Neural cell (in vitro differentiated cells): ENCODE results near the gene KIF16B. TPM values are rescaled to one million over a fixed set of nuclear protein-coding genes. Genes with fewer than 3 reads are reported as not detected.

ENCODE experiments used
- H2AFZ ChIP-seq: fragments of 200-600, 300-800 bp; sonication (generic), shearing (Covaris generic); 2 replicates; pipeline ENCODE4 v1.6.0; 2014; ENCODE audit warnings: low read depth, mild to moderate bottlenecking, antibody characterized with exemption, low read length, moderate library complexity
- H3F3A ChIP-seq: fragments of 200-600 bp; shearing (Covaris generic); 2 replicates; pipeline ENCODE4 v1.6.1; 2016; ENCODE audit warnings: mild to moderate bottlenecking, moderate library complexity, mixed read lengths, antibody characterized with exemption, low read length; ENCODE audit not compliant: insufficient read depth, poor library complexity, severe bottlenecking
- H3K27ac ChIP-seq: fragments of 200-600, 300-800 bp; sonication (generic), shearing (Covaris generic); 2 replicates; pipeline ENCODE4 v1.5.1; 2014; ENCODE audit warnings: mild to moderate bottlenecking, low read length, moderate library complexity
- H3K27me3 ChIP-seq: fragments of 300-800, 200-600 bp; sonication (generic), shearing (Covaris generic); 2 replicates; pipeline ENCODE4 v1.6.0; 2014; ENCODE audit warnings: mild to moderate bottlenecking, low read depth, low read length, moderate library complexity; ENCODE audit not compliant: insufficient read depth
- H3K36me3 ChIP-seq: fragments of 300-800, 200-600 bp; sonication (generic), shearing (Covaris generic); 2 replicates; pipeline ENCODE4 v1.5.1; 2014; ENCODE audit warnings: mild to moderate bottlenecking, antibody characterized with exemption, low read length, moderate library complexity; ENCODE audit not compliant: insufficient read depth
- H3K4me2 ChIP-seq: fragments of 300-800, 200-600 bp; sonication (generic), shearing (Covaris generic); 2 replicates; pipeline ENCODE4 v1.6.0; 2014; ENCODE audit warnings: mild to moderate bottlenecking, low read length
- H3K4me3 ChIP-seq: fragments of 300-800, 200-600 bp; sonication (generic), shearing (Covaris generic); 2 replicates; pipeline ENCODE4 v1.5.1; 2014; ENCODE audit warnings: mild to moderate bottlenecking, low read length, moderate library complexity
- H3K79me2 ChIP-seq: fragments of 200-600 bp; shearing (Covaris generic); replicated peaks from 2 replicates; pipeline ENCODE4 v1.6.0; 2014; ENCODE audit warnings: mild to moderate bottlenecking, low read length, moderate library complexity; ENCODE audit not compliant: insufficient read depth
- H3K9ac ChIP-seq: fragments of 300-800, 200-600 bp; sonication (generic), shearing (Covaris generic); 2 replicates; pipeline ENCODE4 v1.6.1; 2016; ENCODE audit warnings: mild to moderate bottlenecking, low read length, mixed read lengths
- H3K9me2 ChIP-seq: fragments of 200-600 bp; shearing (Covaris generic); 2 replicates; pipeline ENCODE4 v1.6.1; 2016; ENCODE audit warnings: mild to moderate bottlenecking, low read length, mixed read lengths; ENCODE audit not compliant: insufficient read depth
- H3K9me3 ChIP-seq: fragments of 200-600, 300-800 bp; sonication (generic), shearing (Covaris generic); 2 replicates; pipeline ENCODE4 v1.6.1; 2016; ENCODE audit warnings: mild to moderate bottlenecking, mixed run types, low read length, moderate library complexity, mixed read lengths
- H4K20me1 ChIP-seq: fragments of 200-600 bp; shearing (Covaris generic); 2 replicates; pipeline ENCODE4 v1.6.1; 2016; ENCODE audit warnings: mild to moderate bottlenecking, mixed run types; ENCODE audit not compliant: insufficient read depth
- CTCF ChIP-seq: fragments of 450-650 bp; IDR thresholded peaks from 2 replicates; pipeline ENCODE4 v1.5.1; 2014; ENCODE audit warnings: antibody characterized with exemption, mild to moderate bottlenecking, moderate library complexity; ENCODE audit not compliant: poor library complexity, severe bottlenecking
- EP300 ChIP-seq: fragments of 450-650 bp; conservative IDR thresholded peaks from 2 replicates; pipeline ENCODE4 v1.6.1; 2014; ENCODE audit warnings: antibody characterized with exemption, mild to moderate bottlenecking, moderate library complexity; ENCODE audit not compliant: poor library complexity, severe bottlenecking
- EZH2 ChIP-seq: fragments of 200-600, 300-800 bp; shearing (Covaris generic), sonication (generic); IDR thresholded peaks from 2 replicates; pipeline ENCODE4 v1.6.1; 2014; ENCODE audit warnings: antibody characterized with exemption, low read length, borderline replicate concordance, mild to moderate bottlenecking; ENCODE audit not compliant: insufficient read depth, poor library complexity, severe bottlenecking
- MXI1 ChIP-seq: fragments of 450-650 bp; conservative IDR thresholded peaks from 2 replicates; pipeline ENCODE4 v1.6.1; 2014; ENCODE audit warnings: antibody characterized with exemption, mild to moderate bottlenecking; ENCODE audit not compliant: poor library complexity, severe bottlenecking
- POLR2AphosphoS5 ChIP-seq: IDR thresholded peaks from 2 replicates; pipeline ENCODE4 v1.6.1; 2012
- RAD21 ChIP-seq: fragments of 450-650 bp; conservative IDR thresholded peaks from 2 replicates; pipeline ENCODE4 v1.6.1; 2014; ENCODE audit warnings: antibody characterized with exemption, mild to moderate bottlenecking, moderate library complexity
- SMC3 ChIP-seq: fragments of 450-650 bp; conservative IDR thresholded peaks from 2 replicates; pipeline ENCODE4 v1.6.1; 2014; ENCODE audit warnings: antibody characterized with exemption, mild to moderate bottlenecking, moderate library complexity; ENCODE audit not compliant: poor library complexity
- TAF1 ChIP-seq: IDR thresholded peaks from 2 replicates; pipeline ENCODE4 v1.6.1; 2012; ENCODE audit warnings: low read depth
- polyA plus RNA-seq: library from polyadenylated mRNA; depleted of rRNA; stranded (reverse); fragments of >200 nt; gene quantifications from 2 replicates; pipeline ENCODE4 v1.2.3, GENCODE V29; 2014
- TF ChIP-seq, protein P1 (sequence below): IDR thresholded peaks from 2 replicates; pipeline ENCODE4 v1.6.1; 2012; ENCODE audit warnings: borderline replicate concordance

The KIF16B gene
- polyA plus RNA-seq, 1 donor from 2014 or later, result 3.8 TPM

DNA sequence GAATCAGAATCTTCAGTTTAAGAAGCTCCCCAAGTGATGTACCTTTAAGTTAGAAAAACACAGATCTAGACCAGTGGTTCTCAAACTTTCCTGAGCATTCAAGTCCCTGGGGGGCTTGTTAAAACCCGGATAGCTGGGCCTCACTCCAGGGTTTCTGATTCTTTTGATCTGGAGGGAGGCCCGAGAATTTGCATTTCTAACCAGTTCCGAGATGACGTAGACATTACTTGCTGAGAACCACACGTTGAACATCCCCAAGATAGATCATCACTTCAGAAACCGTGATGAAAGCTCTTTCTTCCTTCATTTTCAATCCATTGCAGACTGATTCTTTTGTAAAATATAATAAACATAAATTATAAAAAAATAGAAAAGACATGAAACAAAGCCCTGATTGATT lies 40.7 kb upstream of the KIF16B start:
- Histone ChIP-seq H3K36me3 (no peaks in the 10 kb centered on the region), H3K27ac (no peak overlapping the region), H3K9me2 (no peaks in the 10 kb centered on the region), H4K20me1 (no peaks in the 10 kb centered on the region), H3K27me3 (no peaks in the 10 kb centered on the region), H3F3A (no peaks in the 10 kb centered on the region), H3K9me3 (no peaks in the 10 kb centered on the region), H2AFZ (no peak overlapping the region), H3K9ac (no peak overlapping the region), H3K4me3 (no peak overlapping the region), H3K4me2 (no peak overlapping the region), H3K79me2 (no peaks in the 10 kb centered on the region)
- no peak for TF ChIP-seq SMC3
- no peak for TF ChIP-seq POLR2AphosphoS5
- no peak for TF ChIP-seq TAF1
- TF ChIP-seq RAD21, result no peak
- TF ChIP-seq, protein P1, sequence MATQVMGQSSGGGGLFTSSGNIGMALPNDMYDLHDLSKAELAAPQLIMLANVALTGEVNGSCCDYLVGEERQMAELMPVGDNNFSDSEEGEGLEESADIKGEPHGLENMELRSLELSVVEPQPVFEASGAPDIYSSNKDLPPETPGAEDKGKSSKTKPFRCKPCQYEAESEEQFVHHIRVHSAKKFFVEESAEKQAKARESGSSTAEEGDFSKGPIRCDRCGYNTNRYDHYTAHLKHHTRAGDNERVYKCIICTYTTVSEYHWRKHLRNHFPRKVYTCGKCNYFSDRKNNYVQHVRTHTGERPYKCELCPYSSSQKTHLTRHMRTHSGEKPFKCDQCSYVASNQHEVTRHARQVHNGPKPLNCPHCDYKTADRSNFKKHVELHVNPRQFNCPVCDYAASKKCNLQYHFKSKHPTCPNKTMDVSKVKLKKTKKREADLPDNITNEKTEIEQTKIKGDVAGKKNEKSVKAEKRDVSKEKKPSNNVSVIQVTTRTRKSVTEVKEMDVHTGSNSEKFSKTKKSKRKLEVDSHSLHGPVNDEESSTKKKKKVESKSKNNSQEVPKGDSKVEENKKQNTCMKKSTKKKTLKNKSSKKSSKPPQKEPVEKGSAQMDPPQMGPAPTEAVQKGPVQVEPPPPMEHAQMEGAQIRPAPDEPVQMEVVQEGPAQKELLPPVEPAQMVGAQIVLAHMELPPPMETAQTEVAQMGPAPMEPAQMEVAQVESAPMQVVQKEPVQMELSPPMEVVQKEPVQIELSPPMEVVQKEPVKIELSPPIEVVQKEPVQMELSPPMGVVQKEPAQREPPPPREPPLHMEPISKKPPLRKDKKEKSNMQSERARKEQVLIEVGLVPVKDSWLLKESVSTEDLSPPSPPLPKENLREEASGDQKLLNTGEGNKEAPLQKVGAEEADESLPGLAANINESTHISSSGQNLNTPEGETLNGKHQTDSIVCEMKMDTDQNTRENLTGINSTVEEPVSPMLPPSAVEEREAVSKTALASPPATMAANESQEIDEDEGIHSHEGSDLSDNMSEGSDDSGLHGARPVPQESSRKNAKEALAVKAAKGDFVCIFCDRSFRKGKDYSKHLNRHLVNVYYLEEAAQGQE, result no peak

GRCh38 chr20:16612706-16613105 lies 39.5 kb upstream of the KIF16B start:
- Histone ChIP-seq H3K36me3 (no peaks in the 10 kb centered on the region), H3K9me2 (no peaks in the 10 kb centered on the region), H2AFZ (no peak overlapping the region), H3F3A (no peaks in the 10 kb centered on the region), H3K79me2 (no peaks in the 10 kb centered on the region), H3K27me3 (no peaks in the 10 kb centered on the region), H3K9ac (no peak overlapping the region), H3K27ac (no peak overlapping the region), H3K4me2 (no peak overlapping the region), H4K20me1 (no peaks in the 10 kb centered on the region), H3K9me3 (no peaks in the 10 kb centered on the region), H3K4me3 (no peak overlapping the region)
- TF ChIP-seq RAD21, result no peak
- TF ChIP-seq, protein P1, result no peak

DNA sequence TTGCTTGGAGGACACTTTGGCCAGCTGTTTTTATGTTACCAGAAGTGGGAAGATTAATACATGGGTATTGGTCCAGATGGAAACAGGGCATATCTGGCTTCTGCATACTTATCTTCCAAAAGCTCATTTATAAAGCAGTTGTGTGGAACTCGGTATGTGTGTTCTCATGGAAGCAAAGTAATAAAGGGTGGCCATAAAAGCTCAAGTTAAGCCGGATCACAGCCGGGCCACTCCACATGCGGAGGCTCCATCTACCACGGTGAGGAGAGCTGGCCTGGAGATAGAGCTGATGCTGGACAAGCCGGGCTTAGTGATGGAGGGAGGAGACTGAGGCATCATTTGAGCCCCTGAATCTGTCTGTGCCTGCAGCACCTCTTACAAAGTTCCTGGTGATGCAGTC lies 38.6 kb upstream of the KIF16B start:
- H4K20me1 ChIP-seq, result no peaks in the 10 kb centered on the region
- no peak overlapping the region for H3K4me2 ChIP-seq
- no peak overlapping the region for H3K27ac ChIP-seq
- no peaks in the 10 kb centered on the region for H3K9me3 ChIP-seq
- H3K27me3 ChIP-seq, result no peaks in the 10 kb centered on the region
- H3K9ac ChIP-seq, result no peak overlapping the region
- no peak overlapping the region for H3K4me3 ChIP-seq
- no peak overlapping the region for H2AFZ ChIP-seq
- no peaks in the 10 kb centered on the region for H3F3A ChIP-seq
- H3K36me3 ChIP-seq, result no peaks in the 10 kb centered on the region
- no peak for TF ChIP-seq POLR2AphosphoS5
- TF ChIP-seq EP300, result no peak
- TF ChIP-seq TAF1, result no peak
- no peak for TF ChIP-seq RAD21
- no peak for TF ChIP-seq EZH2
- TF ChIP-seq CTCF, result no peak
- no peak for TF ChIP-seq SMC3
- TF ChIP-seq, protein P1, result no peak
- TF ChIP-seq MXI1, result no peak
- no peaks in the 10 kb centered on the region for H3K79me2 ChIP-seq
- H3K9me2 ChIP-seq, result no peaks in the 10 kb centered on the region
